Measurements from ENCODE around the gene MSRB3.

DNA sequence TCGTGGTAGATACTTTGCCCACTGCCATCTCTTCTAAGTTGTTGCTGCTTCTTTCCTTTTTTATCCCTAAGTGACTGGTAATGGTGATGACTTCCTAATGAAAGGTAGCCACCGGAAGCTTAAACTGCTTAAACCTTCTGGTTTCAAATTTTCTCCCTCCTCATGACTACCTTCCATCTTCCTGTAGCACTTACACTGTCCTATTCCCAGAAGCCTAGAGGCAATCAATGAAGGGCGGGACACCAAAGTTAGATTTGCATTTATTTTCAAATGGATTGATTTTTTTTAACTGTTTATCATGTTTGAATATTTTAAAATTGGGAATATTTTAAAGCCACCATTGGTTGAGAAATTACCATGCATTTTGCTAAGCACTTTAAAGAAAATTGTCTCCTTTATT, 64.7 kb downstream of the MSRB3 start:
- TF ChIP-seq EZH2 (IDR thresholded peaks at IDR 0.05; ENCODE audit: low read length) (no peak), CTCF (optimal IDR thresholded peaks at IDR 0.05 in 1 of 3, IDR thresholded peaks at IDR 0.05 in 1 of 3, conservative IDR thresholded peaks at IDR 0.05 in 1 of 3; ENCODE audit: extremely low read depth in 1 of 3, insufficient read depth in 2 of 3, low read length in 3 of 3) (no peak)
